ENCODE data around the gene HMGN4. TPM values are rescaled to one million over a fixed set of nuclear protein-coding genes. Genes with fewer than 3 reads are reported as not detected.

Gene HMGN4
- total RNA-seq, 4 donors from 2014 or later = 54.6 to 68.4 (median 63.8) TPM

DNA sequence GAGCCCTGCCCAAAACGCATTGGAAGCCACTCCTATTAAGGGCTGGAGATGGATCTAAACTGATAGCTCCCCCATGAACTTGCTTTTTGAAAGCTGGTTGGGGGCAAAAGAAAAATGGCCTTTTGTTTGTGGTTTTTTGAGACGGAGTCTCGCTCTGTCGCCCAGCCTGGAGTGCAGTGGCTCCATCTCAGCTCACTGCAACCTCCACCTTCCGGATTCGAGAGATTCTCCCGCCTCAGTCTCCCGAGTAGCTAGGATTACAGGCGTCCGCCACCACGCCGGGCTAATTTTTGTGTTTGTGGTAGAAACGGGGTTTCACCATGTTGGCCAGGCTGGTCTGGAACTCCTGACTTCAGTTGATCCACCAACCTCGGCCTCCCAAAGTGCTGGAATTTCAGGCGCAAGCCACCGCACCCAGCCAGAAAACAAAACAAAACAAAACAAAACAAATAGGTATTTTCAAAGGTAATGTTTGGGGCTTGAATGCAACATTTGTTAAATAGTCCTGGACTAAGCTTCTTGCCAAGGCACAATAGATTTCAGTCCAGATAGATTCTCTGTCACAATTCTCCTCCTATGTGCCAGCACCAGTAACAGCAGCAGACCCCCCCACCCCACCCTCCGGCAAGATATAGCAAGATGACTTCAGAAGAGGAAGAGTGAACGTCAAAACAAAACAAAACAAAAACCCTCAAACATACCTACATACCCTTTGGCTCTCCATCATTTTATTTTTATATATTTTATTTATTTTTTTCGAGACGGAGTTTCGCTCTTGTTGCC lies 32.1 kb downstream of the HMGN4 start:
- no peak overlapping the region for H3K27ac ChIP-seq
- H3K27me3 ChIP-seq = no peaks in the 10 kb centered on the region
- WGBS, 2 donors = 87 to 88% methylated on average over 21 of the region's 21 CpGs
- DNase-seq = no peak
- no peaks in the 10 kb centered on the region for H3K9me3 ChIP-seq
- H3K4me3 ChIP-seq (replicated peaks in 1 of 3) = no peak overlapping the region
- H3K36me3 ChIP-seq = no peaks in the 10 kb centered on the region
- no peaks in the 10 kb centered on the region for H3K4me1 ChIP-seq
- intact Hi-C loops (cut with DNase I) = no loop called here
- TF ChIP-seq POLR2A (IDR thresholded peaks at IDR 0.05) (no peak), CTCF (IDR thresholded peaks at IDR 0.05) (no peak)

- H3K4me3 ChIP-seq (replicated peaks in 1 of 3) = peak overlapping the region; percentile 9 to 48 (median 30)
- no peak for TF ChIP-seq POLR2A (IDR thresholded peaks at IDR 0.05)
- no peak for TF ChIP-seq CTCF (IDR thresholded peaks at IDR 0.05)
- WGBS, 2 donors = 7 to 8% methylated on average over 24 of the region's 24 CpGs
- no peaks in the 10 kb centered on the region for H3K4me1 ChIP-seq
- intact Hi-C loops (cut with DNase I) = no loop called here
- DNase-seq = peak; percentile 41 to 46
- no peaks in the 10 kb centered on the region for H3K36me3 ChIP-seq
- no peaks in the 10 kb centered on the region for H3K9me3 ChIP-seq
- no peaks in the 10 kb centered on the region for H3K27me3 ChIP-seq
- H3K27ac ChIP-seq = no peak overlapping the region
These were observed 33.6 kb downstream of the HMGN4 start for GRCh38 chr6:26571592-26572296.

DNA sequence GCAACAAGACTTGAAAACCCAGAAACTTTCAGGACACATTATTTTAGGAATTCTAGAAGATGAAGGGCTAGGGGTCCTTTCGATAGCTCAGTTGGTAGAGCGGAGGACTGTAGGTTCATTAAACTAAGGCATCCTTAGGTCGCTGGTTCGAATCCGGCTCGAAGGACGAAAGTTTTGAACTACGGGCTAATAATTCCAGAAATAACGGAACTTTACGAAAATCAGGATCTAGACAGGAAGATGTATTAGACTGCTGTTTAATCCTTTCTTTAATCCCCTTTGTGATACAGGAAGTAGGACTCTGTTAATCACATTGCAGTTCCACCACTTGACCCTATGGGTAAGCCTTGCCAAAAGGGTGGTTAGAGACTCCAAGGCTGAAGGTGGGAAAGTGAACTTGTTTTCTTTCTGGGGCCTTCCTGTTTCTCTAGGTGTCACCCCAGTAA lies 37.4 kb downstream of the HMGN4 start:
- DNase-seq = no peak
- Histone ChIP-seq H3K36me3 (no peaks in the 10 kb centered on the region), H3K4me1 (no peaks in the 10 kb centered on the region), H3K4me3 (replicated peaks in 1 of 3) (no peak overlapping the region), H3K27me3 (peaks cover 5% of the 10 kb centered on the region), H3K27ac (no peak overlapping the region), H3K9me3 (no peaks in the 10 kb centered on the region)
- intact Hi-C loops (cut with DNase I) = no loop called here
- TF ChIP-seq POLR2A (IDR thresholded peaks at IDR 0.05) (no peak), CTCF (IDR thresholded peaks at IDR 0.05) (no peak)
- 61 to 62% methylated on average over 10 of the region's 10 CpGs for WGBS, 2 donors

DNA sequence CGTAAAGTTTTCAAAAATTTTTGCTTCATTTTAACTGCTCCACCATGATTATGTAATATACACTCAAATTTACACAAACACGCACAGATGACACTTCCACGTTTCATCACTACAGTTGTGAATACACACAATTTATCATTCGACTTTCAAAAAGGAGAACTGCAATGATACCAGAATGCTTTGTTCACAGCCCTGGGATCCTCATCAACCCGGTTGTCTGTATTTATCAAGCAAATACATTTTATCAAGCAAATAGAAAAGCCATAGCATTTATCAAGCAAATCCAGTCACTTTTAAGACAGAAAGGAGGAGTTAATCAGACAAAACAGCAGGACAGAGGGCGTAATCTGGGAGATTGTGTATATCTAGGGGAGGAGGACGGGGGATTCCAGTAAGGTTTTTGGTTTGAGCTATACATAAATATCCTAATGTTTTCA lies 38.3 kb downstream of the HMGN4 start:
- Histone ChIP-seq H3K4me3 (replicated peaks in 1 of 3) (no peak overlapping the region), H3K9me3 (no peaks in the 10 kb centered on the region), H3K27ac (no peak overlapping the region), H3K36me3 (no peaks in the 10 kb centered on the region), H3K4me1 (no peaks in the 10 kb centered on the region), H3K27me3 (peaks cover 5% of the 10 kb centered on the region)
- DNase-seq = no peak
- no peak for TF ChIP-seq POLR2A (IDR thresholded peaks at IDR 0.05)
- no peak for TF ChIP-seq CTCF (IDR thresholded peaks at IDR 0.05)
- intact Hi-C loops (cut with DNase I) = no loop called here
- 56% methylated on average over 7 of the region's 7 CpGs for WGBS, 2 donors

All from thyroid gland (tissue), 4 donors.